GM18502 (cell line): ENCODE data around the gene HBA1.
"Not testable (repeated sequence)": the region's sequence is repeated elsewhere in the genome, so short reads cannot be mapped to it uniquely, and the experiment has no call there.

Experiments
- ATAC-seq: cut with Tn5 transposase; IDR thresholded peaks from one replicate; pipeline ENCODE4 v1.9.1; 2021; ENCODE audit warnings: mild to moderate bottlenecking; ENCODE audit not compliant: unreplicated experiment, poor library complexity

The HBA1 gene

GRCh38 chr16:176477-177382 is at the start of gene HBA1:
Gene HBA1 (plus strand): TSS chr16:176680. CDS start chr16:176717, 37 bp downstream.
- ATAC-seq = not testable (repeated sequence)

- no peak for ATAC-seq
These were observed 47.4 kb upstream of the HBA1 start for GRCh38 chr16:129075-129474.

- ATAC-seq = no peak
These were observed 45.8 kb upstream of the HBA1 start for GRCh38 chr16:130533-131173.

- no peak for ATAC-seq
These were observed 44.4 kb upstream of the HBA1 start for GRCh38 chr16:132120-132519.

GRCh38 chr16:133716-134115 is 42.8 kb upstream of the HBA1 start:
- no peak for ATAC-seq

- ATAC-seq = no peak
These were observed 38.4 kb upstream of the HBA1 start for GRCh38 chr16:138049-138417.

- ATAC-seq = no peak
These were observed 36.2 kb upstream of the HBA1 start for GRCh38 chr16:140175-140857.

GRCh38 chr16:142405-142967 is 34.0 kb upstream of the HBA1 start:
- no peak for ATAC-seq

- ATAC-seq = no peak
These were observed 33.4 kb upstream of the HBA1 start for GRCh38 chr16:143047-143446.

GRCh38 chr16:143456-143855 is 33.0 kb upstream of the HBA1 start:
- ATAC-seq = no peak

- no peak for ATAC-seq
These were observed 31.7 kb upstream of the HBA1 start for GRCh38 chr16:144797-145252.

GRCh38 chr16:146646-147045 is 29.8 kb upstream of the HBA1 start:
- ATAC-seq = no peak

- ATAC-seq = no peak
These were observed 27.3 kb upstream of the HBA1 start for GRCh38 chr16:149024-149660.

GRCh38 chr16:152141-153128 is 24.0 kb upstream of the HBA1 start, which contains the start of gene HBZ:
Gene HBZ (plus strand): TSS chr16:152644. CDS start chr16:152910, 266 bp downstream.
- no peak for ATAC-seq

- ATAC-seq = not testable (repeated sequence)
These were observed 23.4 kb upstream of the HBA1 start for GRCh38 chr16:153129-153521.

GRCh38 chr16:153550-154216 is 22.8 kb upstream of the HBA1 start:
- not testable (repeated sequence) for ATAC-seq

- ATAC-seq = no peak
These were observed 22.1 kb upstream of the HBA1 start for GRCh38 chr16:154217-155030.

GRCh38 chr16:155031-155398 is 21.5 kb upstream of the HBA1 start:
- ATAC-seq = no peak
